BJ (cell line): ENCODE data around the gene KCNF1. TPM values are rescaled to one million over a fixed set of nuclear protein-coding genes. Genes with fewer than 3 reads are reported as not detected.

Source experiments
- CTCF ChIA-PET: fragments of 350-600 bp; formaldehyde crosslinking; extraction: SDS; loops from one replicate; lab custom pipeline; 2021; ENCODE audit warnings: antibody characterized with exemption, inconsistent platforms; lab: Yijun Ruan, JAX
- POLR2A ChIA-PET: fragments of 300-600 bp; sonication (Branson Sonifier 250); formaldehyde crosslinking; extraction: SDS; loops from one replicate; lab custom pipeline; 2021; ENCODE audit warnings: antibody characterized with exemption; lab: Charles Lee
- DNase-seq: peaks from one replicate; pipeline ENCODE4 v3.0.0-alpha.2; 2011; ENCODE audit warnings: low read depth
- H3K27me3 ChIP-seq: 2 replicates; pipeline ENCODE4 v1.6.0; 2011; ENCODE audit warnings: low read length; ENCODE audit not compliant: control insufficient read depth, insufficient read depth
- H3K36me3 ChIP-seq: 2 replicates; pipeline ENCODE4 v1.5.1; 2011; ENCODE audit warnings: low read length; ENCODE audit not compliant: control insufficient read depth, insufficient read depth
- H3K4me3 ChIP-seq: 2 replicates; pipeline ENCODE4 v1.5.1; 2011; ENCODE audit warnings: low read depth, mild to moderate bottlenecking, control low read depth, low read length
- polyA plus RNA-seq: library from polyadenylated mRNA; depleted of rRNA; stranded (reverse); fragments of >200 nt; gene quantifications from 2 replicates; pipeline ENCODE4 v1.2.3, GENCODE V29; 2011
- TF ChIP-seq, protein P1 (sequence below): IDR thresholded peaks from 2 replicates; pipeline ENCODE4 v1.5.1; 2011; ENCODE audit warnings: low read depth, mild to moderate bottlenecking, control low read depth, inconsistent platforms, low read length, moderate library complexity; ENCODE audit not compliant: insufficient read depth

The KCNF1 gene
- polyA plus RNA-seq, 1 experiment, result not detected

DNA sequence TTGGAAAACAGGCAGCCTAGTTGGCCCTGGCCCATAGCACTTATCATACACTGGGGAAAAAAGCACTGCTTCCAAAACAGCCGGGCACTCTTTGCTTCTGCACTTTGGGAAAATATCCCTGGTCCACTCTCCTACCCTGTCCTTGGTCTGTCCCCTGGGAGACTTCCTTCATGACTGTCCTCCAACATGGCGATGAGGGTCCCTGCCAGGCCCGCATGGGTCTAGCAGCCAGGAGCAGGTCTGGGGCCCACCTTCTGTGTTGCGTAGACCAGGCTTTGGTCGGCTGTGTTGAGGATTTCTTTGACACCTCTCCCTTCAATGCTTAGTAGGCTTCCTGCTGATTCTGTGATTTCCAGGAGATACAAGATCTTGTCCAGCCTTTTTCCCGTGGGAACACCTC is 12.2 kb downstream of the KCNF1 start:
- ChIA-PET CTCF (no interaction called here), POLR2A (no interaction called here)
- no peaks in the 10 kb centered on the region for H3K36me3 ChIP-seq
- TF ChIP-seq, protein P1, sequence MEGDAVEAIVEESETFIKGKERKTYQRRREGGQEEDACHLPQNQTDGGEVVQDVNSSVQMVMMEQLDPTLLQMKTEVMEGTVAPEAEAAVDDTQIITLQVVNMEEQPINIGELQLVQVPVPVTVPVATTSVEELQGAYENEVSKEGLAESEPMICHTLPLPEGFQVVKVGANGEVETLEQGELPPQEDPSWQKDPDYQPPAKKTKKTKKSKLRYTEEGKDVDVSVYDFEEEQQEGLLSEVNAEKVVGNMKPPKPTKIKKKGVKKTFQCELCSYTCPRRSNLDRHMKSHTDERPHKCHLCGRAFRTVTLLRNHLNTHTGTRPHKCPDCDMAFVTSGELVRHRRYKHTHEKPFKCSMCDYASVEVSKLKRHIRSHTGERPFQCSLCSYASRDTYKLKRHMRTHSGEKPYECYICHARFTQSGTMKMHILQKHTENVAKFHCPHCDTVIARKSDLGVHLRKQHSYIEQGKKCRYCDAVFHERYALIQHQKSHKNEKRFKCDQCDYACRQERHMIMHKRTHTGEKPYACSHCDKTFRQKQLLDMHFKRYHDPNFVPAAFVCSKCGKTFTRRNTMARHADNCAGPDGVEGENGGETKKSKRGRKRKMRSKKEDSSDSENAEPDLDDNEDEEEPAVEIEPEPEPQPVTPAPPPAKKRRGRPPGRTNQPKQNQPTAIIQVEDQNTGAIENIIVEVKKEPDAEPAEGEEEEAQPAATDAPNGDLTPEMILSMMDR, result no peak
- peaks cover 20% of the 10 kb centered on the region for H3K27me3 ChIP-seq
- no peak for DNase-seq
- H3K4me3 ChIP-seq, result no peak overlapping the region

DNA sequence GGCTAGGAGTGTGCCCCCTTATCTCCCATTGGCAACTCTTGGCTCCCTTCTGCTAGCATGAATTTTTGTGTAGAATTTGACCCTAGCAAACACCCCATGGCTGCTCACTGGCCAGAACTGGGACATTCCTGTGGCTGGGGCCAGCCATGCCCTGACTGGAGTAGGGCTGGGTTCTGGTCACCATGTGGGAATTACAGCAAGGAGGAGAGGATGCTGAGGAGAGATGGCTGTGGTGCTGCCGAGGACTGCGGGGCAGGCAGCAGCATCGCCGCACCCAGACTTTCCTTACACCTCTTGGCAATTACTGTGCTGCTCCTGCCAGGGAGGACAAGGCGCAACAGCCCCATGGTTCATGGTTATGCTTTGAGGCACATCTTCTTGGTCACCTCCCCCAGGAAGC is 12.7 kb downstream of the KCNF1 start:
- DNase-seq, result no peak
- Histone ChIP-seq H3K4me3 (no peak overlapping the region), H3K36me3 (no peaks in the 10 kb centered on the region), H3K27me3 (peaks cover 20% of the 10 kb centered on the region)
- CTCF ChIA-PET, result no interaction called here
- TF ChIP-seq, protein P1, result no peak
- POLR2A ChIA-PET, result no interaction called here

DNA sequence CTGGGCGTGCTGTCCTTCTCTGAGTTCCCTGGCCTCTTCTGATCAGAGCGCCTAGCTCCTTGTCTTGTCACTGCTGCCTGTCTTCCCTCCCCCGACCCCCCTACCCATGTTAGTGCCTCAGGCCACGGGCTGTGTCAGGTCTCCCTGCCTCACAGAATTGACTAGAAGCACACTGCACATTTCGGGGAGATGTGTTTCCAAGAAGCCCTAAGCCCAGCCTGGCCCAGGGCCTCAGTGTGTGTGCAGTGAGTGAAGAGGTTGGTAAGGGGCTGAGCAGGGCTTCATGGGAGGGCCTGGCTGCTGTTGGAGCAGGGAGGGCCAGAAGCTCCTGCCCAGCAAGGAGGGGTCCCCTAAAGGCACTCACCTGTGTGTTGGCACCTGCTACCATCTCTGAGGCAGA is 13.1 kb downstream of the KCNF1 start:
- CTCF ChIA-PET, result no interaction called here
- no peaks in the 10 kb centered on the region for H3K36me3 ChIP-seq
- no peak overlapping the region for H3K4me3 ChIP-seq
- POLR2A ChIA-PET, result no interaction called here
- TF ChIP-seq, protein P1, result no peak
- peaks cover 20% of the 10 kb centered on the region for H3K27me3 ChIP-seq
- DNase-seq, result no peak

DNA sequence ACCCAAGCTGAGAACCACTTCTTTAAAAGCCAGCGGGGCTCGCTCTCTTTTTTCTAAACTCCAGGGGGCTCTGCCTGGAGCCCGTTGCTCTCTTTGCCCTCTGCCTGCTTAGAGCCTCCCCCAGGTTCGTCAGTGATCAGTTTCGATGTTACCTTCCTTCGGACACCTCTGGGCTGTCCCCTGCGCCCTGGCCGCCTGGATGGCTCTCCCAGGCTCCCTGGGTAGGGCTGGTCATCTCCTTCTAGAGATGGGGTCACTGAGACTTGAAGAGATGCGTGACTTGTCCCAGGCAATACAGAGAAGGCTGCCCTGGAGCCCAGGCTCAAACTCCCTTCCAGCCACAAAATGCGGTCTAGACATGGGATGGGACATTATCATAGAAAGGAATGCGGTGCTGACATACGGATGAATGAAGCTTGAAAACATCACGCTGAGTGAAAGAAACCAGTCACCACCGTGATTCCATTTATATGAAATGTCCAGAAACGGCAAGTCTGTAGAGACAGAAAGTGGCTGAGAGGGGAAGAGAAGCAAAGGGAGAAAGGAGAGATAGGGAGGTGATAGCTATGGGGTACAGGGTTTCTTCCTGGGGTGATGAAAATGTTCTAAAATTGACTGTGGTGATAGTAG is 14.6 kb downstream of the KCNF1 start:
- POLR2A ChIA-PET, result no interaction called here
- Histone ChIP-seq H3K36me3 (no peaks in the 10 kb centered on the region), H3K4me3 (no peak overlapping the region), H3K27me3 (peaks cover 14% of the 10 kb centered on the region)
- CTCF ChIA-PET, result interaction anchor here (0.8 to 1.0 kb wide), 2 partner anchors 9 to 14 kb away, joined by 3 read pairs; partner anchors contain the start of gene KCNF1
- TF ChIP-seq, protein P1, result no peak
- DNase-seq, result no peak

DNA sequence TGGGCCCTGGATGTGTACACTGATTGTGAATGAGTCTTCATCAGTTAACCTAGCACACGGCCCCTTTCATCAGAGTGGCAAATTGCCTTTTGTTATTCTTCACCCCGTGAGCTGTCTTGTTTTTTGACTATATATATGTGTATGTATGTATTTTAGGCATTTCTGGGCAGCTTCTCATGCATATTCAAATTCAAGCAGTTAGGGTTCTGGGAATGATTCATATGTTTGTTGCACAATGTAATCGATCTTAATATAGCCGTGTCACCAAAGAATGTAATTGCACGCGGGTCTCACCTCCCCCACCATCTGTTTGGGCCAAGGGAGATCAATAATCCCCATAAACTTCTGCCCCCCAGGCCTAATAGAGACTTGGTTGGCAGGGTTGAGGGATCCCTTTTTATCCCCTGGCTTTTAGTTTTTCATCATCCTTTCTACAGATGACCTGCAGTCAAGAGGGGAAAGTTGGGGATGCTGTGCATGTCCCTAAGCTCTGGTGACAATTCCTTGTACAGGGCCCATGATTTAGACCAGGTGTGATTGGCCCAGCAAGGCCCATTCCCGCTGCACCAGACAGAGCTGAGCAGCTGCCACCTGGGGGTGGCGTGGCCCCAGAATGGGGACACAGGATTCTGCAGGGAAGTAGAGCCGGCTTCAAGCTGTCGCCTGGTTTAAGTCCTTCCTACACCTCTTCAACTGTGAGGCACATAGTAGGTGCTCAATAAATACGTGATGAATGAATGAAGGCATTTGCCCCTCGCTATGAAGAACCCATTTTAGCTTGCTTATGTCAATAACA is 19.2 kb downstream of the KCNF1 start:
- H3K36me3 ChIP-seq, result no peaks in the 10 kb centered on the region
- ChIA-PET CTCF (interaction anchor here (0.9 to 1.3 kb wide), 3 partner anchors 10 to 199 kb away, joined by 3 to 6 read pairs (median 3); partner anchors contain the start of gene KCNF1), POLR2A (no interaction called here)
- TF ChIP-seq, protein P1, result no peak
- H3K27me3 ChIP-seq, result peaks cover 10% of the 10 kb centered on the region
- no peak for DNase-seq
- H3K4me3 ChIP-seq, result no peak overlapping the region
